Ovary (tissue), 3 donors: Measurements from ENCODE around the gene TXNDC16.

ENCODE experiments used
- CTCF ChIP-seq, 3 donors: fragments of 450-650 bp in 2 of 3; fragments of 200-600 bp in 1 of 3; IDR thresholded peaks; one replicate each; pipeline versions ENCODE4 v1.5.1 to v1.8.0; 2016 to 2022; ENCODE audit warnings: antibody characterized with exemption in 3 of 3, mild to moderate bottlenecking in 1 of 3
- EP300 ChIP-seq: sonication (generic); formaldehyde crosslinking; IDR thresholded peaks from one replicate; pipeline ENCODE4 v1.6.1; 2017; ENCODE audit warnings: antibody characterized with exemption
- POLR2A ChIP-seq: fragments of 450-650 bp; IDR thresholded peaks from one replicate; pipeline ENCODE4 v1.6.1; 2017; ENCODE audit warnings: antibody characterized with exemption, mild to moderate bottlenecking, moderate library complexity
- donor health status: DM: no; HTN: no; CAD: no.

- TF ChIP-seq CTCF (IDR thresholded peaks at IDR 0.05) (no peak), EP300 (no peak), POLR2A (no peak)
Observed at GRCh38 chr14:52536269-52536668, 16.0 kb downstream of the TXNDC16 start.
